SHP77 (cell line): Measurements from ENCODE around the gene RASA2.
A peak's percentile ranks its signal among the peaks of the same experiment; 100 is the strongest.

Experiments
- DNase-seq, 2 experiments: peaks; one replicate each; lab custom pipeline; 2025; lab: John Stamatoyannopoulos, UW

The RASA2 gene

DNA sequence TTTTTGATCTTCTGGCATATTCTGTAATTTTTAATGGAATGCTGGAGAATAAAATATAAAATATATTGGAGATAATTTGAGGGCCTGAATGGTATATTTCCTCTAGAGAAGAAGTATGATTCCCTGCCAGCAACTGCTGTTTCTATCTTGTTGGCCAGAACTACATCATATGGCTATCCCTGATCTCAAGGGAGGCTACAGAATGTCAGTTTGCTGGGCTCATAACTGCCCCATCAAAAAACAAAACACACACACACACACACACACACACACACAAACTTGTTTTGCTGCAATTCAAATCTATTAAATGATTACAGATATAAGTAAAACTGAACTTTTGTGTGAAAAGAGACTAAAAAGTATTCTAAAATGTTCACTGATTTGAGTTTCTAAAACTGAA, 51.0 kb downstream of the RASA2 start:
- DNase-seq = no peak

DNA sequence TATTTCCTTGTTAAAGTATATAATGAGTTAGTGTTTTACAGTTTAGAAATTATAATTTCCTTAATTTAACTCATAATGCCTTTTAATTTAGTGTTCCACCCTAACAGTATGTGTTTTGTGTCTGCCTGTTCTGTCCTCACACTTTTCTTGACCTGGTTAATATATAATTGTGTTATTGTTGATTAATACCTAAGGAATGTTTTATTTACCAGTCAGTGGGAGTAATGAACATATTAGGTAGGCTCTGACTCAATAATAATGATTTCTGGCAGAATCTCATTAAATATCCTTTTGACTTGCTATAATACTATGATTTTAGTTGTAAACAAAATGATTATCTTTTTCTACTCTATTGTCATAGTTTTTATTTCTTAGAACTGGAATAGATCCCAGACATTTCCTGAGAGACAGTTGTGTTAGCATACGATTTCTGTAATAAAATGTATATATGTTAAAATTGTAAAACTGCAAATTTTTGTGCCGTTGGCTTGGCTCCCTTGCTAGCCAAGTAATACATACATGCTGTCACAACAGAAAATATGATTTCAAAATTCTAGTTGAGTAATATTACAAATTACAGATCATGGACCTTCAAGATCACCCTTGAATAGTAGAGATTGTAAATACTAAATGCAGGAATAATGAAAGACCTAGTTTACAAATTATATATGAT, 51.9 kb downstream of the RASA2 start:
- DNase-seq = no peak

DNA sequence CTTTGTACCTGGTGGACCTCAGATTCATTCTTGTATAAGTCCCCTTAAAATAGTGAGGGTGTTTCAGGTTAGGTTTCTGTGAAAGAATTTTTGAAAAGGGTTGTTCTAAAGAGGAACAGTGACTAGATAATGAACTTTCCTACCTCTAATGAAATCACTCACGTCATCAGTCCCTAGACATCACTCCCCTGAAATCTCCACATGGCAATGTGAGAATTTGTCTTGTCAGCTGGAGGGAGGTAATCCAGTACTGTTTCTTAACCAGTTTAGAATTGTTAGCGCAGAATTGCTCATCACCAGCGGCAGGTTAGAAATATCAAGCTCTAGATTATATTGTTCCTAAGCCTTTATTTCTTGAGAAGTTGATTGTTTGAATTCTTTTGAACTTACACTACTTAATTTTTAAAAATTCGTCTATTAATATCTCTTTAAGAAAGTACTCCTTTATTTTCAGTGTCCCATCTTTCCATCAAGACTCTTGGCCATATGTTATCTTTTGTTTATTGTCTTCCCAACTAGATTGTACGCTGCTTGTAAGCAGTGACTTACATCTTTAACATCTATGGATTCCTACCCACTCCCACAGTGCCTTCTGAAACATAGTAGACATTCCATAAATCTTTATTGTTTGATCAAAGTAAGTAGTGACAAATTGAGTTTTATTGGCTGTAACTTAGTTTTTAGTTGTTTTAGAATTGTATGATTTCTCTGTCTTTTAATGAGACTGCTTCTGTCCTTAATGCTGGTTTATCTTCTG, 52.8 kb downstream of the RASA2 start:
- DNase-seq = no peak

DNA sequence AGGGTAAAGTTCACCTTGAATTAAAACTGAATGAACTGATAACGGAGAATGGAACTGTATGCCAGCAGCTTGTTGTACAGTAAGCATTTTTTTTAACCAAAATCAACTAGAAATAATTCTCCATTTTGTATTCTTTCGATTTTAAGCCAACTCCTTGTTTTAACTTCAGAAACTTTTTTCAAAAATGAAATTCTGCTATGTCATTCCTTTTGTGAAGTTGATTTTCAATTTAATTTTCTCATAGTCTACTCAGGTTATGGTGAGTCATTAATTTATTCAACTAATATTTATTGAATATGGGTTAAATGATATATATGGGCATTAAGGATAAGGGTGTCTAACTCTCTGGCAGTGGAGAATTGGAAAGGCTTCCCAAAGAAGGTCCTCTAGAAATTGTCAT, 53.7 kb downstream of the RASA2 start:
- DNase-seq = no peak

DNA sequence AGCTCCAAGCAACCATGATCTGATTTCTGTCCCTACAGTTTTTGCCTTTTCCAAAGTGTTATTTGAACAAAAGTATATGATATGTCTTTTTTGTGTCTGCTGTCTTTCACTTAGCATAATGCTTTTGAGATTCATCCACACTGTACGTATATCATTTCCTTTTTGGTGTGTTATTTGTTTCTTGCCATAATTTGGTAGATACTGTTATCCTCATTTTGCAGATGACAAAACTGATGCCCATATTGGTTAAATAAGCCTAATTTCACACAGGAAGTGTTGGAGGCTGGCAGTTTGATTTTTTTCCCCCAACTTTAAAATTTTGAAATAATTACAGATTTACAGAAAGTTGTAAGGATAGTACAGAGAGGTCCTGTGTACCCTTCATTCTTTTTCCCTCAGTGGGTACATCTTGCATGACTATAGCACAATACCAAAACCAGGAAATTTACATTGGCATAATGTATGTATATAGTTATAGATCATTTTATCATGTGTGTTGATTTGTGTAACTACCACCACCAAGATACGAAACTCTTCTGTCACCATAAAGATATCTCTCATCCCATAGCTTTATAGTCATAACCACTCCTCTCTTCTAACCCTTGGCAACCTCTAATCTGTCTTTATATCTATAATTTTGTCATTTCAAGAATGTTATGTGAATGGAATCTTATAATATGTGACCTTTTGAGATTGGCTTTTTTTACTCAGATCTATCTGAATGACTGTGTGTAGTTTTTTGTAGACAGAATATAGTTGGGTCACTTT, 55.6 kb downstream of the RASA2 start:
- no peak for DNase-seq

DNA sequence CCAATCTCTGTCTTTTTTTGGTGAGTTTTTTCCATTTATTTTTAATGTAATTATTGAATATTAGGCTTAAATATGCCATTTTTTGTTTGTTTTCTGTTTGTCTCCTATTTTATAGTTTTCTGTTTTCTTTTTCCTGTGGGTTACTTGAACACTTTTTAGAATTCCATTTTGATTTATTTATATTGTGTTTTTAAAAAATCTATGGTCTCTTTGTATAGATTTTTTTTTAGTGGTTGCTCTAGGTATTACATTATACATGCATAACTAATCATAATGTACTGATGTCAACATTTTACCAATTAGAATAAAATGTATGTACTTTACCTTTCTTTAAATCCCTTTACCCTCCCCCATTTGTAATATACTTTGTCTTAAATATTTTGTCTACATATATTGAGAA, 56.2 kb downstream of the RASA2 start:
- DNase-seq = no peak

DNA sequence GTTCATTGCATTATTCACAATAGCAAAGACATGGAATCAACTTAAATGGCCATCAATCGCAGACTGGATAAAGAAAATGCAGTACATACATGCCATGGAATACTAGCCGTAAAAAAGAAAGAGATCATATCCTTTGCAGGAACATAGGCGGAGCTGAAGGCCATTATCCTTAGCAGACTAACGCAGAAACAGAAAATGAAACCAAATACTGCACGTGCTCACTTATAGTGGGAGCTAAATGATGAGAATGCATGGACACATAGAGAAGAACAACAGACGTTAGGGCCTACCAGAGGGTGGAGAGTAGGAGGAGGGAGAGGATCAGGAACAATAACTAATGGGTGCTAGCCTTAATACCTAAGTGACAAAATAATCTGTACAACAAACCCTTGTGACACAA, 57.9 kb downstream of the RASA2 start:
- DNase-seq = no peak

DNA sequence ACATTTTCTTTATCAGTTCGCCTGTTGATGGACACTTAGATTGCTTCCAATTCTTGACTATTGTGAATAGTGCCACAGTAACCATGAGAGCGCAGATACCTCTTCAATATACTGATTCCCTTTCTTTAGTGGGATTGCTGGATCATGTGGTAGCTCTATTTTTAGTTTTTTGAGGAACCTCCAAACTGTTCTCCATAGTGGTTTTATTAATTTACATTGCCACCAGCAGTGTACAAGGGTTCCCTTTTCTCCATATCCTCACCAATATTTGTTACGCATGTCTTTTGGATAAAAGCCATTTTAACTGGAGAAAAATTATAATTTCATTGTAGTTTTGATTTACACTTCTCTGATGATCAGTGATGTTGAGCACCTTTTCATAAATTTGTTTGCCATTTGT, 59.3 kb downstream of the RASA2 start:
- no peak for DNase-seq

DNA sequence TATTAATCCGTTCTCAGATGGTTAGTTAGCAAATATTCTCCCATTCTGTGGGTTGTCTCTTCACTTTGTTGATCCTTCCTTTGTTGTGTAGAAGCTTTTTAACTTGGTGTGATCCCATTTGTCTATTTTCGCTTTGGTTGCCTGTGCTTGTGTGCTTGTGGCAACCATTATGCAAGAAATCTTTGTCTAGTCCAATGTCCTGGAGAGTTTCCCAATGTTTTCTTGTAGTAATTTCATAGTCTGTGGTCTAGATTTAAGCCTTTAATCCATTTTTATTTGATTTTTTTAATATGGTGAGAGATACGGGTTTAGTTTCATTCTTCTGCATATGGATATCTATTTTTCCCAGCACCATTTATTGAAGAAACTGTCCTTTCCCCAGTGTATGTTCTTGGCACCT, 59.8 kb downstream of the RASA2 start:
- no peak for DNase-seq

DNA sequence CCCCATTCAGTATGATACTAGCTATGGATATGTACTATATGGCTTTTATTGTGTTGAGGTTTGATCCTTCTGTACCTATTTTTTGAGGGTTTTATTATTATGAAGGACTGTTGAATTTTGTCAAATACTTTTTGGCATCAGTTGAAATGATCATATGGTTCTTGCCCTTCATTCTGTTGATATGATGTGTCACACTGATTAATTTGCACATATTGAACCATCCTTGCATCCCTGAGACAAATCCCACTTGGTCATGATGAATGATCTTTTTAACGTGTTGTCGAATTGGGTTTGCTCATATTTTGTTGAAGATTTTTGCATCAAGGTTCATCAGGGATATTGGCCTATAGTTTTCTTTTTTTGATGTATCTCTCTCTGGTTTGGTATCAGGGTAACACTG, 61.0 kb downstream of the RASA2 start:
- no peak for DNase-seq

DNA sequence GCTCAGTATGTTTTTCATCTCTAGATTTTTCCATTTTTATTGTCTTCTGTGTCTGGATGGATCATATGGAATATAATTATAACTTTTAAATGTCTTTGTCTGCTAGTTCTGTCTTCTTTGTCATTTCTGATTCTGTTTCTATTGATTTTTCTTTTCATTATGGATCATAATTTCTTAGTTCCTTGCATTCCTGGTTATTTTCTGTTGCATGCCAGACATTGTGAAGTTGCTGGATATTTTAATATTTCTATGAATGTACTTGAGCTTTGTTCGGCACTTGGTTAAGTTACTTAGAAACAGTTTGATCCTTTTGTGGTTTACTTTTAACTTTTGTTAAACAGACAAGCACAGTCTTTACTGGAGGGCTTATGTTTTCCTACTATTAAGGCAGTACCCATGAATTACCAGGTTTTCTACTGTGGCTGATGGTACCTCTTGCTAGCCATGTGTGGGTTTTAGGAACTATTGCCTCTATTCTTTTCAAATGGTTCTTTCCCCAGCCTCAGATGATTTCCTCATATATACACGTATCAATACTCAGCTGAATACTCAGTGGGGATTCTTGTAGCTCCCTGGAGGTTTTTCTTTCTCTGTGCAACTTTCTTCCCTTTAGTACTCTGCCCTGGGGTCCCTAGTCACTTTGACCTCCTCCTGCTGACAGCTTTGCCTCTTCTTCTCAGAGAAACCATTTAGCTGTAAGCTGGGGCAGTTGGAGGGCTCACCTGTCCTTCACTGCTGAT, 64.3 kb downstream of the RASA2 start:
- no peak for DNase-seq

DNA sequence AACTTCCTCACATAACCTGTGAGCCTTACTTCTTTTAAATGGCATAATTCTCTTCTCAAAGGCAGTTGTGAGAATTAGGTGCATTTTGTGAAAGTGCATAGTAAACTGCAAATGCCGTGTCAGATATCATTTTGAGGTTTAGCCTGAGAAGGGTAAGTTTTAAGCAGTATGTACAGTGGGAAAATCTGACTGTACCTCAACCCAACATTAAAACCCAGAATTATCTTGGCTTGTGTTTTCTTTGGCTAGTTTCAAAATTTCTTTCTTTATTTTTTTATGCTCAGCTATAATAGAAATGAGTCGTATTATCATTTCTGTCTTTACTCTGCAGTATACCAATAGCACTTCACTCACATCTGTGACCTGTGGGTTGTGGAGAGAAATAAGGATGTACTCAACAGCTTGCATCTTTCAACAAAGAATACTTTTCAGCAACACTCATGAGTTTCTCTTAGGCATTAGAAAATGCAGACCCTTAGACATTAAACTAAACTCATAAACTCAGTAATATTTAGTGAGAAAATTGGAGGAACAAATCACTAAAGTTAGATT, 65.7 kb downstream of the RASA2 start:
- no peak for DNase-seq

DNA sequence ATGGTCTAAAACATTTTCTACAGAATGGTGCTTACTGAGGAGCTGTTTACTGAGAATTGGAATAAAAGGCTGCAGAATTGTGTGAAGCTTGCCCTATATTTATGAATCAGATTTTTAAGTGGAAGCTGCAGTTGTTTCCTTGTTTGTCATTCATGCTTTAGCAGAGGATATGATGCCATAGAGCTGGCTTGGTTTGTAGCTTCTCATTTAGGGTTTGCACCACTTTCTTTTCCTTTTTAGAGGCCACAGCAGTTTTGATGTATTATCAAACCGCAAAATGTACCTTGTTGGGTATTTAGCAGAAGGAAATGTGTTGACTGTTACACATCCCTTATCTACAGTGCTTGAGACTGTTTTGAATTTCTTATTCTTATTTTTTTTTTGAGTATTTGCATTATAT, 66.2 kb downstream of the RASA2 start:
- DNase-seq = no peak

DNA sequence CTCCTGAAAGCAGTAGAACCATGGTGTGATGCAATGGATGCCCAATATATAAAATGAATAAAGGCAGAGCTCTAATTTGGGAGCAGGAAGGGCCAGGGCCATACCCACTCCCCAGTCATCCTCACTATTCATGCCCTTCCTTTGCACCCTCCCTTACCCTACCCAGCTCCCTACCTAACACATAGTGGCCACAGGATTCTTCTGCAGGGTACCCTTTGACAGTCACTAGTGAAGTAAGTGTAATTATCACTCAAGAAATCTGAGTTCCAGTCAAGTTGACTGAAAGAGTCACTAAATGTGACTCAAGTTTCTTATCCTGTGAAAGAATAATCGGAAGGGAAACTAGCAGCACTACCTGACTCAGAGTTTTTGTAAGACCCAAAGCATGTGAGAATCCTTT, 69.2 kb downstream of the RASA2 start:
- no peak for DNase-seq

DNA sequence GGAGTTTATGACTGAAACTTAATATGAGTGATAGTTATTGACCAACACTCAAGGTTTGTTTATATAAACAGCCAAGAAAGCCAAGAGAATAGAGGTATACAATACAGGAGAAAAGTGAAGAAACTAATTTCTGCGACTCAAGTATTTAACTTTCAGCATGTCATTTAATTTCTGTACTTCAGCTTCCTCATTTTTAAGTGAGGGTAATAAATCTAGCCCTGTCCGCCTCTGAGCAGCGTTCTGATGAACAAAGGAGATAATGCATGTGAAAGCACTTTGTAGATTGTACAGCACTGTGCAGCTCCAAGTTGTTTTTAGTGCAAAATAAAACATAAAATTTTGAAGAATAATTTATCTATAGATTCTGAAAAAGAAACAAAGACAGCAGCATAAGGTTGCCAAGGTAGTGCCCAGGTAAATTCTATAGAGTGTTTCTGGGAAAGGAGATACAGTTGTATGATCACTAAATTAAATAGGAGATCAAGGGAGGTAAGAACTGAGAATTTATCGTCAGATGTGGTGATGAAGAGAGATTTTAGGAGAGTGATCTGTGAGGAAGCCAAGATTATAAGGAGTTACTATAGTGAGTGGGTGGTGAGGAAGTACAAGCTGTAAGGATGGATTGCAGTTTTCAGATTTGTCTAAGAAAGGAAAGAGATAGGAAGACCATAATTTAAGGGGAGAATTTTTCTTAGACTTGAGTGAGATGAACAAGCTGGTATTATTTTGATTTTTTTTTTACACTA, 71.3 kb downstream of the RASA2 start:
- DNase-seq = no peak

DNA sequence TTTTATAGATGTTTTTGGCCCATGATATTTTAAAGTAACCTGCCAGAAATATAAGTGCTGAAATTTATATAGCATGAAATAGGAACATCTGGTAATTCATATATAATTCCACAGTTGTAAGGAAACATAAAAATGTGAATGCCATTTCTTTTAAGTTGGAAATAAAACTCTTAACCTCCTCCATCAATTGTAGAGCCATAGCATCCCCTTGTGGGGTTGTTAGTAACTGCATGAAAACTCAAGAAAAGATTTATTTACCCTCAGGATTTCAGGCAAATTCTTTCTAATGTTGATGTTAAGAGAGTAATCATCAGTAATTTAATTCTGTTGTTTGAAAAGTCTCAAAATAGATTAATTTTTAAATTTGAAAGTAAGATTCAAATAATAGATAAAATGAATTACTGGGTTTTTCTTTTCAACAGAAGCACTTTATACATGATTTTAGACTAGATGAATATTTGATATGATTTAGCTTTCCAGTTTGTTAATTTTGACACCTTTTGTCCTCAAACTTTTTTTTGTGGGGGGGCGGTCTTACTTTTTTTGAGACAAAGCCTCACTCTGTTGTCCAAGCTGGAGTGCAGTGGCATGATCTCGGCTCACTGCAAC, 74.7 kb downstream of the RASA2 start:
- DNase-seq = peak in 1 of 2 experiments; percentile 36

DNA sequence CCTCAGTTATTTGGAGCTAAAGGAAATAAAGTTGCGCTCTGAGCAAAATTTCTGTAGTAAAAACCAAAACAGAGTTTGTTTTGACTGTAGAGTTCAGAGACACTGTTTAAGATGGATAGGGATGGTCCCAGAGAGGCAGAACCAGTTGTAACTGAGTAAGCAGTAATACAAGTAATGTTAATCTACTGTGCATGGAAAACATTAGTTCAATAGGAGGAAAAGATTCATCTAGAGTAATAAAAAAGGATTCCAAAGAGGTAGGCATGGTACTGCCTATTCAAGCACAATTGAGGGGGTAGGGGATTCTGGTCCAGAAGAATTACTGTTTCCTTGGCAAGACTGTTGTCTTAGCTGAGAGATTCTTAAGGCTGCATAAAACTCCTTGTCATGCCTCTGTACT, 77.4 kb downstream of the RASA2 start:
- no peak for DNase-seq

DNA sequence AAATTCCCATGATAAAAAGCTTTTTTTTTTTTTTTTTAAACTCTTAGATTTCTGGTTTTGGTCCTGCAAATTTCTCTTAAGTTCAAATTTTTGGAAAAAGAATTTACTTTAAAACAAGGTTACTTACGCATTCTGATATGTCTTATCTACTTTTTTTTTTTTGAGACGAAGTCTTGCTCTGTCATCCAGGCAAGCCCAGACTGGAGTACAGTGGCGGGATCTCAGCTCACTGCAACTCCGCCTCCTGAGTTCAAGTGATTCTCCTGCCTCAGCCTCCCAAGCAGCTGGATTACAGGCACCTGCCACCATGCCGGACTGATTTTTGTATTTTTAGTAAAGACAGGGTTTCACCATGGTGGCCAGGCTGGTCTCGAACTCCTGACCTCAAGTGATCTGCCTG, 83.2 kb downstream of the RASA2 start:
- DNase-seq = no peak

DNA sequence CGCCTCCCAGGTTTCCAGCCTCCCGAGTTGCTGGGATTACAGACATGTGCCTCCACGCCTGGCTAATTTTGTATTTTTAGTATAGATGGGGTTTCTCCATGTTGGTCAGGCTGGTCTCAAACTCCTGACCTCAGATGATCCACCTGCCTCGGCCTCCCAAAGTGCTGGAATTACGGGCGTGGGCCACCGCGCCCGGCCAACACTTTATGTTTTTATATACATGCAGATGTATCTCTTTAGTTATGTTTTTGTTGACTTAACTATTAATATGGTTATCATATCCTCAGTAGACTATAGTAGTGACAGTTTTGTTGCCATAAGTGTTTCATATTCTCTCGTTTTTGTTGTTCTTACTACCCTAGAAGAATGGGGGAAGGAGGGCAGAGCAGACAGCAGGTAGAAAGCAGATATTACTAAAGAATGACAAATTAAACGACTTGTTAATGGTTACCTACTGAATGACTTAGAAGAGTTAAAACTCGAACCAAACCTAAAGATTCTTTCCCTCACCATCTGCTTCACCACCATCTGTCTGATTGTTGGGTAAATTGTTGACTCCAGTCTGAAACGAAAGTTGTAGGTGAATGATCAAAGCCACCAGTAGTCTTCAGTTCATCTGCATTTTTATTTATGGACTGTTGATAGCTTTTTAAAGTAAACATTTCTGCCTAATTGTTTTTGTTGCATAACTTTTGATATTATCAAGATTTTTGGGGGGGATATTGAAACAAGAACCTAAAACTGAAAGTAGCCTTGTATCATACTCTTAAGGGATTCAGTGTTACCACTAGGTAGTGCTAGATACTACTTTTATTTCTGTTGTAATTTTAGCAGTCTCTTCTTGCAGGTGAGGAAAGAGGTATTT, 89.3 kb downstream of the RASA2 start:
- no peak for DNase-seq

DNA sequence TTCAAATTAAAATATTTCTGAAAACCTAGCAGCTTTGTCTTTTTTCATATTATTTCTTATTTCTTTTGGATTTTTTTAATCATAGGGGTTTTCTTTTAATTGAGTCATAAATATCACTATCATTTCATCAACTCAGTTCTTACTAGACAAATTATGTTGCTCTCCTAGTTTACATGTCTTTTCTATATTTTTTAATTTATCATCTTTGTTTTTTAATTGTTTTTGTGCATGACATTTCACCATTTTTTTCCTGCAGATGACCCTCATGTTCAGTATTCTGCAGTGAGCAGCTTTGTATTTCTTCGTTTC, 89.9 kb downstream of the RASA2 start:
- DNase-seq = no peak
